KOPT-K1 (cell line): ENCODE results near the gene C6.

Source experiments
- H3K27ac ChIP-seq: fragments of 200-600 bp; sonication (generic); 2 replicates; pipeline ENCODE4 v1.5.1; 2016; ENCODE audit warnings: antibody characterized with exemption, mild to moderate bottlenecking, low read depth, low read length; ENCODE audit not compliant: poor library complexity, severe bottlenecking
- H3K36me3 ChIP-seq: fragments of 200-600 bp; sonication (generic); 2 replicates; pipeline ENCODE4 v1.5.1; 2017; ENCODE audit warnings: antibody characterized with exemption, mild to moderate bottlenecking, low read length, moderate library complexity; ENCODE audit not compliant: insufficient read depth
- H3K9me3 ChIP-seq: fragments of 200-600 bp; sonication (generic); 2 replicates; pipeline ENCODE4 v1.5.1; 2017; ENCODE audit warnings: antibody characterized with exemption, low read length, mild to moderate bottlenecking; ENCODE audit not compliant: insufficient read depth, poor library complexity, severe bottlenecking

The C6 gene

DNA sequence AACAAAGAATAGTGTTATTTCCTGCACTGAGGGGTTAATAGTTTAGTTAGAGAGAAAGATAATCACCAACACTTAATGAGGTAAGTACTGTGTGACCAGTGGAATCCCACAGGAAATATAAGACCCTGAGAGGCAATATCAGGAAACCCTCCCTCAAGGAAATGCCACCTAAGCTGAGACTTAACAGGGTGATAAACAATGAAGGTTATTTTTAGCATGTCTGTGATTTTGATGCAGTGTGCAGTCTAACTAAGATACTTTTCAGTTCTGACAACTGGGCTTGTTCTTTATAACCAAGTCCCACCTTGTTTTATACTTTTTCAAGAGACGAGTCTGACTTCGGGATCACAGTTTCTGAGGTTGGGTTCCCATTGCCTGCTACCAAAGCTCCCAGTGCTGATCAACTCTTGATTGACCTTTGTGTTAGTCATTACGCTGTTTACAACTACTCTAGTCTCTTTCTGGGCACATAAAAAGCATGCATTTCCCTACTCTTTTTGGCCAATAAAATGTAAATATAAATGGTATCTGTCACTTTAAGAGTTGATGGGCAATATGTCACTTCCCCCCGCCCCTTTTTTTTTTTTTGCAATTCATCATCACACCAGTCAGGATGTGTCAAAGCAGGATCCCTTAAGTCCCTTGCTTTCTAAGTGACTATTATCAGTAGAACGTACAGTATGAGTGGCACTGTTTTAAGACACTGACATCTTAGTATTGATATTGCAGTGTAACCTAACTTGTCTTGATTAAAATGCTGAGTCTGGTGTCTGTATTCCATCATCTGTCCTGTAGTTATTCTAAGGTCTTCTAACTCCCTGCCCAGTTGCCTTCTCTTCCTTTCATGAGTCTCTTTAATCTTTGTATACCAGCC, 31.4 kb downstream of the C6 start:
- Histone ChIP-seq H3K27ac (no peak overlapping the region), H3K9me3 (no peaks in the 10 kb centered on the region), H3K36me3 (no peaks in the 10 kb centered on the region)

DNA sequence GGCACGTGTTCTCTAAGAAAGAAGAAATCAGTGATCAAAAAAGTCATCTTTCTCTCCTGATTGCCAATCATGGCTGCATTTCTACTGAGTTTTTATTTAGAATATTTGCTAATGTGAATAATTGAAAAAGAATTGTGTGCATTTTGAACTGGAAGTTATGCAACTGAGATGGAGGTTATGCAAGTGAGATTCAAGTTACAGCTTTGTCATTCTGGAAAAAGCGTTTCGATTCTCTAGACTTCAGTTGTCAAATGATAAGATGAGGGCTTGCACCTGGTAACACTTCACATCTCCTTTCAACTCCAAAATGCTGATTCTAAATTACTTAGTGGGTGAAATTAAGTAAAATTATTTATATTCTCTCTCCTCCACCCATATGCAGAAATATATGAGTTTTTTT, 36.4 kb downstream of the C6 start:
- H3K27ac ChIP-seq = no peak overlapping the region
- H3K9me3 ChIP-seq = no peaks in the 10 kb centered on the region
- H3K36me3 ChIP-seq = no peaks in the 10 kb centered on the region

- H3K36me3 ChIP-seq = no peaks in the 10 kb centered on the region
- no peaks in the 10 kb centered on the region for H3K9me3 ChIP-seq
- H3K27ac ChIP-seq = no peak overlapping the region
Observed at GRCh38 chr5:41172012-41172411, 41.3 kb downstream of the C6 start.

- H3K27ac ChIP-seq = no peak overlapping the region
- H3K9me3 ChIP-seq = no peaks in the 10 kb centered on the region
Observed at GRCh38 chr5:41161271-41161670, 52.1 kb downstream of the C6 start.

GRCh38 chr5:41157272-41157894, 55.9 kb downstream of the C6 start:
- H3K9me3 ChIP-seq = no peaks in the 10 kb centered on the region
- H3K27ac ChIP-seq = no peak overlapping the region
- no peaks in the 10 kb centered on the region for H3K36me3 ChIP-seq

More at GRCh38 chr5:41161271-41161670, 52.1 kb downstream of the C6 start:
- no peaks in the 10 kb centered on the region for H3K36me3 ChIP-seq

GRCh38 chr5:41156739-41157138, 56.6 kb downstream of the C6 start:
- Histone ChIP-seq H3K9me3 (no peaks in the 10 kb centered on the region), H3K36me3 (no peaks in the 10 kb centered on the region), H3K27ac (no peak overlapping the region)

DNA sequence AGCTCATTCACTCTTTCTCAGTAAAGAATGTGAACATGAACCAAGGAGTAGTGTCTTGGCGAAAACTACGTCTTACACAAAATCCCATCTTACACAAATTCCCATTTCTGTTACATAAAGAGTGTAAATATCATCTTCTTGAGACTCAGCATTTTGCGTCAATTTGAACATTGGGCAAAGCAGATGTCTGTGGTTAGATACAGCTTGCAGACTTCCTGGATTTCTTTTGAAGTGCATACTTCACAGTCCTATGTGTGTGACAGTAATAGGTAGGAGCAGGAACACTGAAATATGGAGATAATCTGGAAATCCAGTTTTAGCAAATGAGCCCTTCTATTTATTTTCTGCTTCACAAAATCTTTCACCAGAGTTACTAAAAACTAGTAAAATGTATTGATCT, 58.8 kb downstream of the C6 start:
- no peaks in the 10 kb centered on the region for H3K9me3 ChIP-seq

GRCh38 chr5:41151564-41151963, 61.8 kb downstream of the C6 start:
- Histone ChIP-seq H3K36me3 (no peaks in the 10 kb centered on the region), H3K9me3 (no peaks in the 10 kb centered on the region), H3K27ac (no peak overlapping the region)

More for the DNA sequence above, 58.8 kb downstream of the C6 start:
- no peaks in the 10 kb centered on the region for H3K36me3 ChIP-seq
- no peak overlapping the region for H3K27ac ChIP-seq

- Histone ChIP-seq H3K36me3 (no peaks in the 10 kb centered on the region), H3K27ac (no peak overlapping the region), H3K9me3 (no peaks in the 10 kb centered on the region)
Observed at GRCh38 chr5:41148448-41148847, 64.9 kb downstream of the C6 start.

DNA sequence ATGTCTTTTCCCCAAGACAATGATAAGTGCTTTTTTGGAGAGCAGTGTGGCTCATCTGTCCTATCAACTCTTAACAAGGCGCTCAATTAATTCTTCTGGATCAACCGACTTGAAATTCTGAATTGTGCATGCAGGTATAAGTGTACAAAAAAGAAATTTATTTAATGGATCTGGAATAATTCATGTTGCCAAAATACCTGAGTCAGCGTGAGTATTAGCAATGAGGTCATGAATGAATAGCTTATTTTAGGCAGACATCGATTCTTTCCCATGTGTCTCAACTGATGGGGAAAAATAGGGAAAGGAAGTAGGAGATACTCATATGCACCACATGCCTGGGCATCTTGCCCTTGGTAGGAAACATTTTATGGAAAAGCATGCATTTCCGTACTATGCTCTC, 68.0 kb downstream of the C6 start:
- Histone ChIP-seq H3K27ac (no peak overlapping the region), H3K36me3 (no peaks in the 10 kb centered on the region), H3K9me3 (no peaks in the 10 kb centered on the region)

DNA sequence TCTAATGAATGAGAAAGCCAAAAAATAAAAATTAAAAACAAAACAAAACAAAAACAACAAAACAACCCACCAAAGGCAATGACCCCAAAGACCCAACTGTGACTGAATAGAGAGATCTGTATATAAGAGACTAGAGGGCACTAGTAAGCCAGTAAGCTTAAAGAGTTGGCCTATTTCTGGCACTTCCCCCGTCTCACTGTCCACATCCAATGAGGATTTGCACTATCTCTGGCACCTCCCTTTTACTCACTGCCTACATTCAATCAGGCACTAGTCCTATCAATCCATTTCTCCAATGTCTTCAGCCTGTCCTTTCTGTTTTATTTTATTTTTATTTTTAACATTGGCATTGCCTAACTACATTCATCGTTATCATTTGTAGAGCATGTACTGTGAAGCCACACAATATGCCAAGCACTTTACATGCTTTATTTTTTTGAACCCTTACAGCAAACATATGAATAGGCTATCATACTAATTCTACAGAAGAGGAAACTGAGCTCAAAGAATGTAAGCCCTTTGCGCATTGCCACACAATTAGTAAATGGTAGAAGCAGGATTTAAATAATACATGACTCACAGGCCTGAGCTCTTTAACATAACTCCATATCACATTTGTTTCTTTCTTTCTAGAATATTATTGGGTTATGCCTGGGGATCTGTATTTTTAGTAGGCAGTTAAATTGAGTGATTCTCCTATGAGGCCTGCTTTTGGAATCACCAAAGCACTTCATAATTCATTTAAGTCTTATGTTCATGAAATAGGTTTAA, 70.0 kb downstream of the C6 start:
- H3K9me3 ChIP-seq = no peaks in the 10 kb centered on the region
- no peaks in the 10 kb centered on the region for H3K36me3 ChIP-seq
- H3K27ac ChIP-seq = no peak overlapping the region

DNA sequence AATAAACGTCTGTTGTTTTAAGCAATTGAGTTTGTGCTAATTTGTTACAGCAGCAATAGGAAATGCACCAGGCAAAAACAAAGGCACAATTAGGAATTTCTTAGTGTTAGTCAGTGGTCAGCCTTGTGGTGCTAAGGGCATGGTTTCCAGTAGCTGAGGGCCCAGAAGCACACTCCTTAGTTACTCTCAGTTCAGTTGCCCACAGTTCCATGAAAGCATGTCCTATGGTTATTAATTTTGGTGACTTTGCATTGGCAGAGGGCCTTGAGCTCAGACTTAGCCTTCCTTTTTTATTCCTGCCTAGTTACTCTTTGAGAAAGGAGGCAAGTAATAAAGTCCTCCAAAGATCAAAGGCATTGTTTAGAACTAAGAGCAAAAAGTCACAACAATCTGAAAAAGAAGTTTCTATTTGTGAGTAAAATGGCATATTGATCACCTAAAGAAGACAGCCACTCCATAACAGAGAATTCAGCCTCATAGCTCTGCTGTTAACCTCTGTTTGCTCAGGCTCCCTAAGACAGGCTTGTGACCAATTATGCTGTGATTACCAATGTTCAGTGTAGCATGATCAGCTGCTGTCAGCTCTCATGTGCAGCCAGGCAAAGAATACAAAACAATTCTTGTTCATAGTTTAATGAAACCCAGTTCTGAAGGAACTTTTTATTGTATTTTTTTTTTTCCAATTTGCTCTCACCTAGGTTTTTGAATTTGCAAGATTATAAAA, 85.2 kb downstream of the C6 start:
- no peak overlapping the region for H3K27ac ChIP-seq
- H3K9me3 ChIP-seq = no peaks in the 10 kb centered on the region
- H3K36me3 ChIP-seq = no peaks in the 10 kb centered on the region

DNA sequence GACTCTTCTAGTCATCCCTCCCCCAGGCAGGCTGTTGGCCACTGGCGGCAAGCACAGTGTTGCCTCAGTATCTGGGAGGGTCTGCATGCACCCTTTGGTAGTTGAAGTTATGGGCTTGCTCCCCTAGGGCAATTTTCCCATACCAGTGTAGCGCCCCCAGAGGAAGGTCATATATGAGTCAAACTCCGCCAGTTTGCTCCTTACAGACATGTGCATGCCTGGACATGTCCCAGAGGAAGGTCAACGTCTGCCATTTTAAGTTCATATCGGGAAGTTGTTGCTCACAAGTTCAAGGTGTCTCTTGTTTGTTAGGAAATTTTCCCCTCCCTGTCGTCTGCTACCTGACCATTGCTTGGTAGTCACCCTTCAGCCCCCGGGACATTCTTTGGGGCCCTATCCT, 90.9 kb downstream of the C6 start:
- H3K9me3 ChIP-seq = no peaks in the 10 kb centered on the region

GRCh38 chr5:41120600-41120999, 92.7 kb downstream of the C6 start:
- Histone ChIP-seq H3K36me3 (no peaks in the 10 kb centered on the region), H3K9me3 (no peaks in the 10 kb centered on the region), H3K27ac (no peak overlapping the region)

More for the DNA sequence above, 90.9 kb downstream of the C6 start:
- Histone ChIP-seq H3K36me3 (no peaks in the 10 kb centered on the region), H3K27ac (no peak overlapping the region)

- Histone ChIP-seq H3K9me3 (no peaks in the 10 kb centered on the region), H3K27ac (no peak overlapping the region), H3K36me3 (no peaks in the 10 kb centered on the region)
Observed at GRCh38 chr5:41118177-41118576, 95.2 kb downstream of the C6 start.
